AG09319 (cell line): ENCODE results near the gene ASPSCR1.

Experiments
- DNase-seq: peaks from one replicate; pipeline ENCODE4 v3.0.0-alpha.2; 2010; ENCODE audit warnings: low read depth; ENCODE audit errors: extremely low read depth
- CTCF ChIP-seq: IDR thresholded peaks from 2 replicates; pipeline ENCODE4 v1.5.1; 2011; ENCODE audit warnings: low read depth, mild to moderate bottlenecking, inconsistent platforms, low read length, moderate library complexity

Gene ASPSCR1

GRCh38 chr17:82054351-82055022, 77.1 kb downstream of the ASPSCR1 start:
- TF ChIP-seq CTCF = no peak

GRCh38 chr17:82055023-82055964, 77.9 kb downstream of the ASPSCR1 start:
- no peak for TF ChIP-seq CTCF
- DNase-seq = no peak

More at GRCh38 chr17:82054351-82055022, 77.1 kb downstream of the ASPSCR1 start:
- DNase-seq = no peak

- DNase-seq = no peak
- TF ChIP-seq CTCF = no peak
Observed at GRCh38 chr17:82055965-82056728, 78.7 kb downstream of the ASPSCR1 start.

GRCh38 chr17:82056729-82057621, 79.5 kb downstream of the ASPSCR1 start:
- DNase-seq = no peak
- TF ChIP-seq CTCF = no peak

- no peak for DNase-seq
- TF ChIP-seq CTCF = no peak
Observed at GRCh38 chr17:82058230-82058854, 80.9 kb downstream of the ASPSCR1 start.

GRCh38 chr17:82058855-82059249, 81.4 kb downstream of the ASPSCR1 start:
- no peak for DNase-seq
- TF ChIP-seq CTCF = no peak
